K562 (cell line): ENCODE results near the gene LGR6. TPM values are rescaled to one million over a fixed set of nuclear protein-coding genes. Genes with fewer than 3 reads are reported as not detected.

ENCODE experiments used
- ATAC-seq: fragments of 200-7000 bp; cut with Tn5 transposase; 3 replicates; pipeline ENCODE4 v1.9.1; 2020; ENCODE audit warnings: moderate library complexity
- BruUV-seq: library from RNA; stranded (reverse); fragments of 400-500 nt; replicated peaks from 2 replicates; lab custom pipeline; 2021; lab: Mats Ljungman, UMichigan
- CTCF ChIA-PET: fragments of 300-600 bp; formaldehyde crosslinking; extraction: SDS; loops from one replicate; lab custom pipeline; 2021; ENCODE audit warnings: low intra/inter-chr PET ratio; lab: Yijun Ruan, JAX
- POLR2A ChIA-PET: fragments of 300-600, 350-650 bp; sonication (Branson Sonifier 250); formaldehyde crosslinking; extraction: SDS; loops from one replicate; lab custom pipeline; 2021; ENCODE audit warnings: antibody characterized with exemption, inconsistent platforms; lab: Yijun Ruan, JAX
- DNase-seq, 4 experiments: peaks; one replicate each; pipeline versions ENCODE4 v3.0.0 to v3.0.0-alpha.2; 2011 to 2018; ENCODE audit warnings: low spot score in 3 of 4, mixed read lengths in 3 of 4; ENCODE audit errors: extremely low read depth in 1 of 4
- FAIRE-seq: peaks from 2 replicates; lab custom pipeline; 2011; peaks lifted over from hg19 to GRCh38; lab: Jason Lieb, UNC
- H2AFZ ChIP-seq: 2 replicates; pipeline ENCODE4 v1.6.0; 2011; ENCODE audit warnings: low read depth, low read length, control low read depth, inconsistent platforms
- H3K27ac ChIP-seq: fragments of 200-600 bp; 3 replicates; pipeline ENCODE4 v1.8.0; 2011; ENCODE audit warnings: low read depth, mild to moderate bottlenecking, control low read depth, inconsistent platforms, low read length, moderate library complexity, mixed read lengths; ENCODE audit errors: extremely low read depth
- H3K27me3 ChIP-seq, 2 experiments: fragments of 300-600 bp in 1 of 2; 2 replicates in 1 of 2; 3 replicates in 1 of 2; pipeline versions ENCODE4 v1.6.0 to v1.8.0; 2011; ENCODE audit warnings: inconsistent platforms in 2 of 2, low read length in 2 of 2, mild to moderate bottlenecking in 1 of 2, mixed read lengths in 1 of 2, moderate library complexity in 1 of 2; ENCODE audit not compliant: control insufficient read depth in 2 of 2, insufficient read depth in 2 of 2
- H3K36me3 ChIP-seq: fragments of 300-600 bp; 3 replicates; pipeline ENCODE4 v1.8.0; 2011; ENCODE audit warnings: mild to moderate bottlenecking, low read length, inconsistent platforms; ENCODE audit not compliant: control insufficient read depth, insufficient read depth
- H3K4me1 ChIP-seq, 2 experiments: fragments of 200-600 bp in 1 of 2; replicated peaks in 1 of 2; 2 replicates in 1 of 2; 3 replicates in 1 of 2; pipeline versions ENCODE4 v1.5.1 to v1.8.0; 2011; ENCODE audit warnings: inconsistent platforms in 2 of 2, low read length in 2 of 2, mild to moderate bottlenecking in 1 of 2, mixed read lengths in 1 of 2, moderate library complexity in 1 of 2; ENCODE audit not compliant: control insufficient read depth in 2 of 2, insufficient read depth in 2 of 2
- H3K4me2 ChIP-seq: 2 replicates; pipeline ENCODE4 v1.6.1; 2011; ENCODE audit warnings: low read length, control low read depth, inconsistent platforms, mixed read lengths; ENCODE audit not compliant: insufficient read depth
- H3K4me3 ChIP-seq: fragments of 200-600 bp; sonication (generic), shearing (Covaris generic); 2 replicates; pipeline ENCODE4 v1.5.1; 2016; ENCODE audit warnings: control low read depth, inconsistent platforms
- H3K79me2 ChIP-seq: fragments of 200-600 bp; 3 replicates; pipeline ENCODE4 v1.8.0; 2011; ENCODE audit warnings: low read length, inconsistent platforms; ENCODE audit not compliant: control insufficient read depth, insufficient read depth
- H3K9ac ChIP-seq, 2 experiments: 2 replicates each; pipeline versions ENCODE4 v1.6.0 to v1.6.1; 2011; ENCODE audit warnings: low read depth in 2 of 2, low read length in 2 of 2, control low read depth in 1 of 2, inconsistent platforms in 1 of 2, mild to moderate bottlenecking in 1 of 2, mixed read lengths in 1 of 2; ENCODE audit not compliant: insufficient read depth in 1 of 2
- H3K9me1 ChIP-seq: one replicate; pipeline ENCODE4 v1.6.0; 2011; ENCODE audit warnings: inconsistent platforms, mild to moderate bottlenecking, low read length, moderate library complexity; ENCODE audit not compliant: control insufficient read depth, insufficient read depth
- H3K9me3 ChIP-seq: replicated peaks from 2 replicates; pipeline ENCODE4 v1.5.1; 2011; ENCODE audit warnings: low read depth, low read length, inconsistent platforms; ENCODE audit not compliant: control insufficient read depth, insufficient read depth
- H4K20me1 ChIP-seq: replicated peaks from 2 replicates; pipeline ENCODE4 v1.6.1; 2011; ENCODE audit warnings: low read length, inconsistent platforms, mixed read lengths; ENCODE audit not compliant: control insufficient read depth, insufficient read depth
- ARID1B ChIP-seq: fragments of 450-650 bp; IDR thresholded peaks from 2 replicates; pipeline ENCODE4 v1.6.1; 2016; ENCODE audit warnings: antibody characterized with exemption, mild to moderate bottlenecking, inconsistent platforms
- ATF3 ChIP-seq, 2 experiments: fragments of 450-650 bp in 1 of 2; sonication (generic) in 1 of 2; formaldehyde crosslinking in 1 of 2; IDR thresholded peaks in 1 of 2; conservative IDR thresholded peaks in 1 of 2; 2 replicates each; pipeline versions ENCODE4 v1.6.1 to v1.8.1; 2016 to 2023; ENCODE audit warnings: mild to moderate bottlenecking in 2 of 2, moderate library complexity in 2 of 2, inconsistent platforms in 1 of 2, missing genetic modification reagents in 1 of 2
- CC2D1A ChIP-seq: fragments of 450-650 bp; IDR thresholded peaks from 2 replicates; pipeline ENCODE4 v1.6.1; 2017; ENCODE audit warnings: mild to moderate bottlenecking
- FOXA1 ChIP-seq: fragments of 450-650 bp; IDR thresholded peaks from 2 replicates; pipeline ENCODE4 v1.6.1; 2016; ENCODE audit warnings: mild to moderate bottlenecking, borderline replicate concordance
- HLTF ChIP-seq: fragments of 450-650 bp; IDR thresholded peaks from 2 replicates; pipeline ENCODE4 v1.6.1; 2016
- HNRNPLL ChIP-seq: fragments of 200-400 bp; formaldehyde crosslinking; IDR thresholded peaks from 2 replicates; pipeline ENCODE4 v1.6.1; 2017; ENCODE audit warnings: low read length, low read depth, mild to moderate bottlenecking; ENCODE audit not compliant: poor library complexity, severe bottlenecking
- ILF3 ChIP-seq: fragments of 450-650 bp; IDR thresholded peaks from 2 replicates; pipeline ENCODE4 v1.6.1; 2018; ENCODE audit warnings: antibody characterized with exemption, mild to moderate bottlenecking, moderate library complexity, borderline replicate concordance
- JUND ChIP-seq, 2 experiments: IDR thresholded peaks; 2 replicates in 1 of 2; 3 replicates in 1 of 2; pipeline ENCODE4 v1.6.1; 2011; ENCODE audit warnings: borderline replicate concordance in 2 of 2, low read depth in 2 of 2, low read length in 2 of 2, improper control_type of control experiment in 1 of 2, missing biosample characterization in 1 of 2, missing genetic modification characterization in 1 of 2, missing genetic modification reagents in 1 of 2
- NBN ChIP-seq: fragments of 450-650 bp; IDR thresholded peaks from 2 replicates; pipeline ENCODE4 v1.6.1; 2016; ENCODE audit warnings: low read depth, mild to moderate bottlenecking
- NKRF ChIP-seq: fragments of 450-650 bp; IDR thresholded peaks from 2 replicates; pipeline ENCODE4 v1.6.1; 2016; ENCODE audit warnings: borderline replicate concordance
- TFE3 ChIP-seq: fragments of 450-650 bp; formaldehyde crosslinking; IDR thresholded peaks from 2 replicates; pipeline ENCODE4 v1.4.0; 2020; ENCODE audit warnings: mild to moderate bottlenecking, mixed read lengths
- ZNF431 ChIP-seq: sonication (generic); formaldehyde crosslinking; IDR thresholded peaks from 2 replicates; pipeline ENCODE4 v1.8.0; 2022; ENCODE audit warnings: mild to moderate bottlenecking, missing genetic modification reagents
- WGBS: fragments of 100-300 bp; shearing (Covaris generic); methylation state at CpG from one replicate; pipeline ENCODE4 v1.1.6; 2016; ENCODE audit warnings: low coverage, mixed read lengths; ENCODE audit not compliant: insufficient coverage; ENCODE audit errors: missing lambda C conversion rate; 5-methylcytosine and 5-hydroxymethylcytosine counted together
- in situ Hi-C: fragments of 300-500 bp; cut with MboI; formaldehyde crosslinking; loops from 4 replicates; pipeline ENCODE4 v1.15.0; 2018; ENCODE audit warnings: inconsistent platforms, mixed read lengths
- intact Hi-C: fragments of 100-400 bp; cut with micrococcal nuclease; formaldehyde crosslinking; loops from 2 replicates; pipeline ENCODE4 v1.14.2; 2022
- polyA plus RNA-seq, 8 experiments: library from polyadenylated mRNA; depleted of rRNA in 4 of 8; stranded (reverse) in 5 of 8; unstranded in 3 of 8; fragments of >200 nt; fragmentation: Nextera tagmentation in 2 of 8; fragmentation: Illumina TruSeq in 1 of 8; extraction: Ambion mirVana in 2 of 8; extraction: Trizol in 1 of 8; gene quantifications; 2 replicates each; pipeline versions ENCODE4 v1.2.1 to v1.2.3, GENCODE V29; 2011 to 2014; ENCODE audit warnings: inconsistent platforms in 1 of 8, missing spikeins in 1 of 8
- total RNA-seq, 7 experiments: library from RNA; depleted of rRNA in 6 of 7; stranded (reverse); fragments of >200 nt in 6 of 7; fragmentation: Illumina TruSeq in 2 of 7; extraction: Trizol in 2 of 7; gene quantifications; 2 replicates each; pipeline versions ENCODE4 v1.2.1 to v1.2.3, GENCODE V29; 2011 to 2021; ENCODE audit warnings: low replicate concordance in 1 of 7

LGR6 gene
- total and polyA plus RNA-seq, 9 of the 15 experiments (the other 6 are each of a cell fraction or from before 2014, with no cell fraction given): 0.01 to 0.54 (median 0.17) TPM; not detected in 1

- TF ChIP-seq HNRNPLL (peak; percentile 54), CC2D1A (no peak), FOXA1 (no peak), ILF3 (no peak)
Observed at GRCh38 chr1:202348509-202349205, 155.1 kb downstream of the LGR6 start, which contains the start of gene PPP1R12B (continued).

- Histone ChIP-seq H3K9ac (peak overlapping the region; percentile 83 to 97), H3K79me2 (peaks cover 51% of the 10 kb centered on the region), H3K36me3 (no peaks in the 10 kb centered on the region), H3K27me3 (no peaks in the 10 kb centered on the region), H2AFZ (peak overlapping the region; percentile 95), H3K9me3 (no peaks in the 10 kb centered on the region), H3K4me2 (peak overlapping the region; percentile 93), H3K27ac (peak overlapping the region; percentile 81), H4K20me1 (peaks cover 8% of the 10 kb centered on the region; the same call in 1 of the 2 replicates), H3K4me1 (peaks cover 5 to 18% of the 10 kb centered on the region in 2 experiments), H3K9me1 (no peaks in the 10 kb centered on the region), H3K4me3 (peak overlapping the region; percentile 77)
- ATAC-seq: peak; percentile 18; the same call in 2 of the 3 replicates
- DNase-seq: peak; percentile 64 to 81 (median 66)
- intact Hi-C loops: loop anchor here (10.0 kb wide), 2 partner anchors 255 to 365 kb away; partner anchors contain the start of gene SYT2
- CTCF ChIA-PET: interaction anchor here (1.5 kb wide), 1 partner anchor 223 kb away, joined by 3 read pairs; no protein-coding TSS in a partner anchor
- POLR2A ChIA-PET: interaction anchor here (0.5 to 3.2 kb wide), 12 partner anchors 10 to 610 kb away, joined by 3 to 20 read pairs (median 4); no protein-coding TSS in a partner anchor
- 4% methylated on average over 12 of the region's 12 CpGs for WGBS
- peak; percentile 65 for FAIRE-seq
- no TSS peak for BruUV-seq
- in situ Hi-C loops: no loop called here
- TF ChIP-seq HLTF (peak; percentile 38; the same call in 1 of the 2 replicates), JUND (IDR thresholded peaks at IDR 0.05; ENCODE audit: borderline replicate concordance, low read depth, low read length) (no peak), JUND (tag; IDR thresholded peaks at IDR 0.05; ENCODE audit: borderline replicate concordance, low read depth, low read length) (0 out of 3 replicates have a peak, but pooled peaks have one; percentile 32), ATF3 (IDR thresholded peaks at IDR 0.05) (peak; percentile 47; the same call in 1 of the 2 replicates), ATF3 (CRISPR knock-in tag; conservative IDR thresholded peaks at IDR 0.05) (no peak), ARID1B (0 out of 2 replicates have a peak, but pooled peaks have one; percentile 38), TFE3 (CRISPR knock-in tag) (no peak), NKRF (peak; percentile 42; the same call in 1 of the 2 replicates), NBN (no peak), ZNF431 (CRISPR knock-in tag) (0 out of 2 replicates have a peak, but pooled peaks have one; percentile 8)
Observed at GRCh38 chr1:202349206-202349928, 155.8 kb downstream of the LGR6 start.
